ENCODE data around the gene PSKH1.
"Not testable (repeated sequence)": the region's sequence is repeated elsewhere in the genome, so short reads cannot be mapped to it uniquely, and the experiment has no call there.

Gene PSKH1

DNA sequence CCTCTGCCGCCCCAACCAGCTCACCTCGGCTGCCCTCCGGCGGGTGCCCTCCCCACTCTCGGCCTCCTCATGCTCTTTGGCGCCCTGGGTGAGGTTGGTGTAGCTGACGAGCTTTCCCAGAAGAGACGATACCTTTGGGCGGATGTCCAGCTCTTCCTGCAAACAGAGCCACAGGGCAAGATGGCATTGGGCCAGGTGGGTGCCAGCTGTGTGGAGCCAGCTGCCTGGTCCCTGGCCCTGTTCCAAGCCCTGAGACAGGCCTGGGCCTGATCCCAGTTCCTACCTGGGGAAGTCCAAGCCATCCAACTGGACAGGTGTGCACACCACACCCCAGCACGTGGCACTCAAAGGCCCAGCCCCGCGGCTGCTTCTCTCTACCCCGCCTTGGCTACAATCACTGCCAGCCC, 68.5 kb downstream of the PSKH1 start:
- no peak for DNase-seq (ENCODE audit: low read depth)

GRCh38 chr16:67962135-67962534, 69.1 kb downstream of the PSKH1 start:
- DNase-seq (ENCODE audit: low read depth): no peak

- DNase-seq (ENCODE audit: low read depth): no peak
These were observed 70.2 kb downstream of the PSKH1 start for GRCh38 chr16:67963292-67963661.

DNA sequence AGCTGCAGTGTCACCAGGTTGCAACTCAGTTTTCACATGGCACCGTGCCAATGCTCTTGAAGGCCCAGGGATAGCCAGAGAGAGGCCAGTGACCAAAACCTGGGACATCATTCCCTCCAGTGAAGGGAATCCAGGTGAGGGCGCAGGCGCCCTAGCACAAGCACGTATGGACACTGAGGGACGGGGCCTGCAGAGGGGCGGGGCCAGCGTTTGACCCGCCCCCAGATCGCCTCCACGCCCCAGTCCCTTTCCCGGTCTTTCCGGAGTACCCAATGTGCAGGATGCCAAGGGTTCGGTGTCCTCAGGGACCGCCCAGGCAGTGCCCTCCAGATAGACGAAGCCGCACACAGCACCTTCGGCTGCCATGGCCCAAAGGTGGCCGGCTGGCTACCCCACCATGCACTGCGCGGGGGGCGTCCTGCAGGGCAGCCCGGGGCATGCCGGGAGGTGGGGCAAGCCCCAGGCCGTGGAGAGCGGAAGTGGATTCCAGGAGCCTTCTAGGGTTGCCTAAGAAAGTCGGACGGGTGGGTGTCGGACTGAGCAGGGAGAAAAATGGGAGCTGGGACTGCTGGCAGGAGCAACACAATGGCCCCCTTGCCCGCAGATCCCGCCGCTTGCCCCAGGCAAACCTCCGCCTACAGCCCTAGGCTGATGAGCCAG, 70.7 kb downstream of the PSKH1 start:
- DNase-seq (ENCODE audit: low read depth): no peak

DNA sequence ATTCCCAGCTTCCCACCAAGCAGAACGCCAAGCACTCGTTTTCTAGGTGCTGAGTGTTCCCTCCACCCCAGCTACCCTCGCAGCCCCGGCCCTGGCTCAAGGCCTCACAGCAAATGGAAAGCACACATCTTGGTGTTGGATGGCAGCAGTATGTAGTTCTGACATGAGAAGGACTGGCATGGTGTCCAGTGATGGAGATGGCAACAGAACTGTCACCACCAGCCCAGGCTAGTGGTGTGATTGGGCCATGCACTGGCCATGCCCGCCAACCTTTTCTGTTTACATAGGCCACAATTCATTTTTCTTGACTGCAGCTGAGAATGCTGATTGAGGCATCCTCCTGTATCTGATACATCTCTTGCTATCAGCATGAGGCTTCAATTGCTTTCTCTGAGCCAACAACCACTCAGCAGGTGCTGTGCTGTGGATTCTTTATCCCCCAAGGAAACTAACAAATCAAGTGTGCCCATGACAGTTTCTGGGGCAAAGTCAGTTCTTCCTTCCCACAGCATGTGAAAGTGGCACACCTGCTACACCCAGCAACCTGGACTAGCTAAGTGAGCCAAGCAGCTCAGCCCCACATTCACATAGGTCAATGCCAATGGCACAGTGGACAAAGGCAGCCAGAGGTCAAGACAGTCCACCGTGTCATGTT, 71.5 kb downstream of the PSKH1 start:
- DNase-seq (ENCODE audit: low read depth): no peak

DNA sequence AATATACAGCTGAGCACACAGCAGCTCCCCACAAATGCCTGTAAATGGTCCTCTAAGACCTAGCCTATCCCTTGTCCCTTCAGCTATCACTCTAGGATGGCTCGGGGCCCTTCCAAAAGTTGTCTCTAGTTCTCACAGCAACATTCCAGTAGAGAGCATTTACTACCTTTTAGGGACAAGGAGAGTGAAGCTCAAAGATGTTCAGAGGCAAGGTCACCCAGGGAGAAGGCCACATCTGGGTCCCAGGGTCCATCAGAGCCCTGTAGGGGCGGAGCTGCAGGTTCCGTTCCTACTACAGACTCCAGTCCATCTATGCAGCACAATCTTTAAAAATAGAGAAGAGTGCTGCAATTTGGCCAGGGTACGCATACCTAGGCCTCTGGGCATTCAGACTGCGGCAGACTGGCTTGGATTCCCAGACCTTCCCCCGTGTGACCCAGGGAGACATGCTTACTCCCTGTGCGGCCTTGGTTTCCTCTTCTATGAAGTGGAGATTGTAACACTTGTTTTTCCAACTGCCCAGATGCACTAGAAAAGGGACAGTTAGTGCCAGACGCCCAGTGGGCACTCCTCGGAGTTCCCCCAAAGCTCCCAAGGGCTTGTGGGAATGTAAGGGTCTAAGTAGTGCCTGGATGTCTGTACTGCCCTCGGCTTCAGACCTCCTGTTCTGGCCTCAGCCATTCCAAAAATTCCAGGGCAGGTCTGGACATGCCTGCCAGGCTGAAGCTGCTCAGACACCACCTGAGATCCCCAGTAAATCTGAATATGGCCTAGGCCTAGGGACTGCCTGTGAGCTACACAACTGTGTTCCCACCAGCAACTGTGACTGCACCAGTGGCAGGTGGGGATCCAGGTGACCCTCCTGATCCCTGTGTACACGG, 72.9 kb downstream of the PSKH1 start:
- DNase-seq (ENCODE audit: low read depth): no peak

- no peak for DNase-seq (ENCODE audit: low read depth)
These were observed 73.6 kb downstream of the PSKH1 start for GRCh38 chr16:67966549-67967182.

- no peak for DNase-seq (ENCODE audit: low read depth)
These were observed 74.3 kb downstream of the PSKH1 start for GRCh38 chr16:67967183-67967957.

- peak; percentile 27 for DNase-seq (ENCODE audit: low read depth)
These were observed 74.9 kb downstream of the PSKH1 start for GRCh38 chr16:67967958-67968399.

DNA sequence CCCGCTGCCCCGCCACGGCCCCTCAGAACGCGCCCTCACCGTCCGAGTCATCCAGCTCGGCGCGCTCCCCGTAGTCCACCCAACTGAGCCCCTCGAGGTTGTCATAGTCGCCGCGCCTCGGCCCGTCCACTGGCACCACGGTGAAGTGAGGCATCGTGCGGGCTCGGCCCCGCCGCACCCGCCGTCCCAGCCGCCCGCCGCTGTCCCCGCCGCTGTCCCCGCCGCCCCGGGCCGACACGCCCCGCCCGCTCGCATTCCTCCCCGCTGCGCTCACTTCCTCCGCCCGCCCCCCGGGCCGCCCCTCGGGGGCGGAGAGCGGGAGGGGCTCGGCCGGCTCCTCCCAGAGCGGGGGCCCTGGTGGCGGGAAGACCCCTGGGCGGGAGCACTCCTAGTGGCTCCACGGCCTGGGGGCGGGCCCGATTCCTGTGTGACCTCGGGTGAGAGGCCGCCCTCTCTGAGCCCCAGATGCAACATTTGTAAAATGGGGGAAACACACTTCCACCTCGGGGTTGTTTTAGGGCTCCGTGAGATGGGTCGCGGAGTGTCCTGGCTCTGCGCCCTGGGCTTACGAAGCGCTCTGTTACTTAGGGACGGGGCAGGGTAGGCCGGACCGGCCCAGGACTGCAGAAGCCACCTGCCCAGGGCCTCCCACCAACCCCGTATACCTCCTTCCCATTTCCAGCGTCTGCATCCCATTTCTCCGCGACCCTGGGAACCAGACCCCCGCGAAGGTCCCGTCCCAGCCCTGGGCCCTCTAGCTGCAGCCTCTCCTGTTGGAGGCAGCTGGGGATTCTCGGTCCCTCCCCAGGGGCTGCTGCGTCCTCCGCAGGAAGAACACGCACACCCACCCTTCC, 75.6 kb downstream of the PSKH1 start, which contains the start of gene SLC12A4:
Gene SLC12A4, minus strand, starts transcription at position 238 of the 854 bp plus-strand sequence. Its CDS starts 84 bp downstream, at position 154.
- peak; percentile 95 for DNase-seq (ENCODE audit: low read depth)

DNA sequence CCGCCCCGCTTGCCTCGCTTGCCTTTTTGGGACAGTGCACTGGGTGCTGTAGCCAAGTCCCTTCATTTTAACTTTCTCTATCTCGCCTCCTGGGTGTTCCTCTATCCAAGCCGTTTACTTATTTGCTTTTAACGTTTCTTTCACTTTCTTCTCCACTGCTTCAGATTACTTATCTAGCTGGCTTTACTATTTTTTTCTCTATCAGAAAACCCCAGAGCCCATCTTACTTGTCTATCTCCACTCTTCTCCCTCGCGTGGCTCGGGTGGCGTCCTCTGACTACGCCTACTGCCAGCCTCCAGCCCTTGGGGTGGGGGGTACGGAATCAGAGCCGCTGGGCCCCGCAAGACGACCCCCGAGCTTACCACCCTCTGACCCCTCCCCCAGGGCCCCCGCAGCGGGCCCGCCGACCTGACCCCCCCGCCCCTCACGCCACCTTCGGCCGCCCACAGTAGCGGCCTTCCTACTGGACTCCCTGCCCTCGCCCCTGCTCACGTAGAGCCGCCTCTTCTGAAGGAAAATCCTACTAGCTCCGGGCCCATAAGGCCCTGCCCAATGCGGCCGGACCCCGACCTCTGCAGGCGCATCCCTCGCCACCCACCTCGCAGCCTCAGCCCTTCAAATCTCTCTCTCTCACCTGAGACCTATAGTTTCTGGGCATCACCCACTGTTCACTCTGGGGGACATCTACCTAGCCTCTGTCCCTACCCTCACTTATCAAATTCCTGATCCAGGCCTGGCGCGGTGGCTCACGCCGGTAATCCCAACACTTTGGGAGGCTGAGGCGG, 76.4 kb downstream of the PSKH1 start:
- DNase-seq (ENCODE audit: low read depth): no peak

DNA sequence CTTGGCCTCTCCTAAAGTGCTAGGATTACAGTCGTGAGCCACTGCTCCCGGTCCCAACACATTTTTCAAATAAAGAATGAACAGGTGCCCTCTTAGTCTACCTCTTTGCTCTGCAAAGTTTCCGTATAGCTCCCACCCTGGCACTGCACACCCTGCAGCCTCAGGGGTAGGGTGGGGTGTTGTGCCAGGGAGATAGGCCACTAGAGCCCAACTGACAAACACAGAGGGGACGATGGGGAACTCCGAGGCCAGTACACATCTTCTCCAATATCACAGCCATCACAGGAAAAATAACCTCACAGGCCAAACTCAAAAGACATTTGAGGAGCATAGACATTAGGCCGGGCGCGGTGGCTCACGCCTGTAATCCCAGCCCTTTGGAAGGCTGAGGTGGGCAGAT, 78.1 kb downstream of the PSKH1 start:
- no peak for DNase-seq (ENCODE audit: low read depth)

DNA sequence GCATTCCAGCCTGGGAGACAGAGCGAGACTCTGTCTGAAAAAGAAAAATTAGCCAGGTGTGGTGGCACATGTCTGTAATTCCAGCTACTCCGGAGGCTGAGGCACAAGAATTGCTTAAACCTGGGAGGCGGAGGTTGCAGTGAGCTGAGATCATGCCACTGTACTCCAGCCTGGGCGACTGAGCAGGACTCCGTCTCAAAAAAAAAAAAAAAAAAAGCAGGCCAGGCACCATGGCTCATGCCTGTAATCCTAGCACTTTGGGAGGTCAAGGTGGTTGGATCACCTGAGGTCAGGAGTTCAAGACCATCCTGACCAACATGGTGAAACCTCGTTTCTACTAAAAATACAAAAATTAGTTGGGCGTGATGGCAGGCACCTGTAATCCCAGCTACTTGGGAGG, 79.2 kb downstream of the PSKH1 start:
- DNase-seq (ENCODE audit: low read depth): not testable (repeated sequence)

- DNase-seq (ENCODE audit: low read depth): no peak
These were observed 82.5 kb downstream of the PSKH1 start for GRCh38 chr16:67975321-67976105.

DNA sequence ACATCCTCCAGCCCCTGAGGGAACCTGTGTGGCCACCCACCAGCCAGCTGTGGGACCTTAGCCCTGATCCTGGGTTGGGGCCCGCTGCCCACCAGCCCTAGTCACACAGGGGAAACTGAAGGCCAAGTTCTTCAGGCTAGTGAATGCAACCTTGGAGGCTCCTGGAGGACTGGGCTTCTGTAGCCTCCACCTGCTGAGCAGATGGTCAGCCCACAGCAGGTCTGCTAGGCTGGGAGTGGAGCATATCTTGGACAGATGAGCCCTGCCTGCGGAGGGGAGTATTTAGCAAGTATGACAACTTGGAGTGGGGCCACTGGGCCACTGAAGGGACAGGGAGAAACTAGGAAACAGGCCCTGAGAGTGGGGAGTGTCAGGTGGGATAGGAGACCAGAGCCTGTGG, 83.2 kb downstream of the PSKH1 start:
- no peak for DNase-seq (ENCODE audit: low read depth)

GRCh38 chr16:67977005-67977404, 84.0 kb downstream of the PSKH1 start:
- no peak for DNase-seq (ENCODE audit: low read depth)

- DNase-seq (ENCODE audit: low read depth): no peak
These were observed 84.6 kb downstream of the PSKH1 start for GRCh38 chr16:67977469-67978227.
